Nucleus accumbens (tissue), 56 donors: ENCODE data around the gene AFAP1L1.
A peak's percentile ranks its signal among the peaks of the same experiment; 100 is the strongest.

Experiments used
- DNase-seq, 56 donors: peaks; one replicate each; lab custom pipeline; 2025; lab: John Stamatoyannopoulos, UW

Gene AFAP1L1

GRCh38 chr5:149310947-149311658 lies 39.4 kb downstream of the AFAP1L1 start:
- DNase-seq, result no peak

- DNase-seq, result no peak
Observed at GRCh38 chr5:149313151-149313841, 41.6 kb downstream of the AFAP1L1 start.

GRCh38 chr5:149314571-149315111 lies 43.0 kb downstream of the AFAP1L1 start:
- DNase-seq, result no peak

GRCh38 chr5:149315753-149316152 lies 44.1 kb downstream of the AFAP1L1 start:
- DNase-seq, result no peak

- DNase-seq, result peak in 15 of 56 donors; percentile 1 to 51 (median 8)
Observed at GRCh38 chr5:149317281-149318048, 45.8 kb downstream of the AFAP1L1 start.

GRCh38 chr5:149319174-149319573 lies 47.5 kb downstream of the AFAP1L1 start:
- no peak for DNase-seq

GRCh38 chr5:149320791-149321330 lies 49.2 kb downstream of the AFAP1L1 start:
- peak in 38 of 56 donors; percentile 3 to 56 (median 19) for DNase-seq

GRCh38 chr5:149322518-149322917 lies 50.9 kb downstream of the AFAP1L1 start:
- DNase-seq, result no peak

GRCh38 chr5:149323210-149323609 lies 51.6 kb downstream of the AFAP1L1 start:
- no peak for DNase-seq

- no peak for DNase-seq
Observed at GRCh38 chr5:149323621-149324205, 52.1 kb downstream of the AFAP1L1 start.

- DNase-seq, result no peak
Observed at GRCh38 chr5:149324641-149325040, 53.0 kb downstream of the AFAP1L1 start.

GRCh38 chr5:149325166-149325735 lies 53.6 kb downstream of the AFAP1L1 start:
- no peak for DNase-seq

GRCh38 chr5:149325894-149326293 lies 54.2 kb downstream of the AFAP1L1 start:
- no peak for DNase-seq

- DNase-seq, result no peak
Observed at GRCh38 chr5:149326611-149327010, 55.0 kb downstream of the AFAP1L1 start.

- no peak for DNase-seq
Observed at GRCh38 chr5:149328177-149328576, 56.5 kb downstream of the AFAP1L1 start.

- no peak for DNase-seq
Observed at GRCh38 chr5:149333711-149334443, 62.2 kb downstream of the AFAP1L1 start.

GRCh38 chr5:149337736-149338135 lies 66.1 kb downstream of the AFAP1L1 start:
- DNase-seq, result no peak

GRCh38 chr5:149338364-149338763 lies 66.7 kb downstream of the AFAP1L1 start:
- no peak for DNase-seq

GRCh38 chr5:149340920-149341319 lies 69.3 kb downstream of the AFAP1L1 start:
- DNase-seq, result no peak
